C4-2B (cell line): Measurements from ENCODE around the gene TMEM117.

Source experiments
- CTCF ChIP-seq: fragments of 450-650 bp; conservative IDR thresholded peaks from 2 replicates; pipeline ENCODE4 v1.5.1; 2017; ENCODE audit warnings: mild to moderate bottlenecking
- ZFX ChIP-seq: fragments of 450-650 bp; IDR thresholded peaks from 2 replicates; pipeline ENCODE4 v1.6.1; 2017

GRCh38 chr12:44436756-44437155 is 600.9 kb downstream of the TMEM117 start:
- TF ChIP-seq CTCF: no peak
- TF ChIP-seq ZFX: no peak
